ENCODE data around the gene EGLN1. TPM values are rescaled to one million over a fixed set of nuclear protein-coding genes. Genes with fewer than 3 reads are reported as not detected.

The EGLN1 gene
- total RNA-seq, 4 donors from 2014 or later = 36.6 to 48.5 (median 42.2) TPM

DNA sequence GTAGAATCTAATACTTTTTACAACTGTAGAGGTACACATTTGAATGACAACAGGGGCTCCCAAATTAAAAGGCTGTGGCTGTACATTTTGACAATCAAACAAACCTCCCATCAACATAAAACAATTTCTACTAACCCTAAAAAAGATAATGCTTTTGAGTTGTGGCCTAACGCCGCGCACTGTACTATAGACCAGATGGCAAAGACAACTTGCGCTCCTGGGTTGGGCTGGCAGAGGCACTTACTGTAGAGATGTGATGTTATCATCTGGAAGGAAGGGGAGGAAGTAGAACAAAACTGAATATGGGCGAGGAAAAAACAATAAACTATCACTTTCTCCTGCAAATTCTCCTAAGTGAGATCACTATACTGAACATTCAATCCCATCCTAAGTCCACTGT is 57.9 kb downstream of the EGLN1 start:
- TF ChIP-seq, protein P1, sequence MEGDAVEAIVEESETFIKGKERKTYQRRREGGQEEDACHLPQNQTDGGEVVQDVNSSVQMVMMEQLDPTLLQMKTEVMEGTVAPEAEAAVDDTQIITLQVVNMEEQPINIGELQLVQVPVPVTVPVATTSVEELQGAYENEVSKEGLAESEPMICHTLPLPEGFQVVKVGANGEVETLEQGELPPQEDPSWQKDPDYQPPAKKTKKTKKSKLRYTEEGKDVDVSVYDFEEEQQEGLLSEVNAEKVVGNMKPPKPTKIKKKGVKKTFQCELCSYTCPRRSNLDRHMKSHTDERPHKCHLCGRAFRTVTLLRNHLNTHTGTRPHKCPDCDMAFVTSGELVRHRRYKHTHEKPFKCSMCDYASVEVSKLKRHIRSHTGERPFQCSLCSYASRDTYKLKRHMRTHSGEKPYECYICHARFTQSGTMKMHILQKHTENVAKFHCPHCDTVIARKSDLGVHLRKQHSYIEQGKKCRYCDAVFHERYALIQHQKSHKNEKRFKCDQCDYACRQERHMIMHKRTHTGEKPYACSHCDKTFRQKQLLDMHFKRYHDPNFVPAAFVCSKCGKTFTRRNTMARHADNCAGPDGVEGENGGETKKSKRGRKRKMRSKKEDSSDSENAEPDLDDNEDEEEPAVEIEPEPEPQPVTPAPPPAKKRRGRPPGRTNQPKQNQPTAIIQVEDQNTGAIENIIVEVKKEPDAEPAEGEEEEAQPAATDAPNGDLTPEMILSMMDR (IDR thresholded peaks at IDR 0.05) = no peak
- no peak for TF ChIP-seq POLR2A (IDR thresholded peaks at IDR 0.05)
- no peak for DNase-seq
- intact Hi-C loops (cut with DNase I) = no loop called here
- 92 to 93% methylated on average over 5 of the region's 5 CpGs for WGBS, 2 donors
- Histone ChIP-seq H3K9me3 (no peaks in the 10 kb centered on the region), H3K27me3 (no peaks in the 10 kb centered on the region), H3K27ac (no peak overlapping the region), H3K36me3 (no peaks in the 10 kb centered on the region), H3K4me1 (no peaks in the 10 kb centered on the region), H3K4me3 (replicated peaks in 1 of 3) (no peak overlapping the region)

DNA sequence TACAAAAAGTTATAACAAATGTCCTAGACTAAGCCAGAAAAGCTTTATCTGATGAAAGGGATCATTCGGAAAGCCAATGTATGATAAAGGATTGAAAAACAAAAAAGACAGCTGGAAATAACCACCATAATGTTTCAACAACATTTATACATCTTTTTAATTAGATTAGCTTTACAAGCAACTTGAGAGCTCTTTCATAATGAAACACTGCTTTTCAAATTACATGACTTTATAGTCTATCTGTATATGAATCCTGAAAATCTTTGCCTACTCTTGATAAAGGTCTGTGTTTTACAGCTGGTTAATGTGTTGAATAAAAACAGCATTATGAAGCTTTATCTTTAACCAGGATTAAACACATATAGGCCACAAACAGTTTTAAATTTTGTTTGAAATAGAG is 58.5 kb downstream of the EGLN1 start:
- no peak for TF ChIP-seq POLR2A (IDR thresholded peaks at IDR 0.05)
- TF ChIP-seq, protein P1 (IDR thresholded peaks at IDR 0.05) = no peak

DNA sequence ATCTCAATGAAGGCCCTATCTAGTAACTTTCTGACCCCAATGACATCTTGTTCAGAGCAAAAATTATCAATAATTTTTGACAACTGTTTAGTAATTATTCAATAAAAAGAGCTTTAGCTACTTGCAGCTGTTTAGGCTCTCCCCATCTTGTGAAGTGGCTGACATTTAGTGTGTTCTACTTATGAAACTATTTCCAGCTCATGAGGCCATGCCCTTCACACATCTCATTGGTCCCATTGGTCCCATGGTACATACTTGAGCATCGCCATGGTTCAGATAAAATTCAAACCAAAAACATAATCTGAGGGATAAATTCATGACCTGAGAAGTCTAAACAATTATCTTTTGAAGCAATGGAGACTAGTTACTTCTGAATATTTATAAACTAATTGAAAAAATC is 59.8 kb downstream of the EGLN1 start:
- Histone ChIP-seq H3K36me3 (no peaks in the 10 kb centered on the region), H3K4me3 (replicated peaks in 1 of 3) (no peak overlapping the region), H3K27ac (no peak overlapping the region), H3K9me3 (no peaks in the 10 kb centered on the region), H3K27me3 (no peaks in the 10 kb centered on the region), H3K4me1 (peaks cover 0 to 7% of the 10 kb centered on the region in 2 donors)
- intact Hi-C loops (cut with DNase I) = no loop called here
- DNase-seq = no peak
- TF ChIP-seq, protein P1 (IDR thresholded peaks at IDR 0.05) = no peak
- no peak for TF ChIP-seq POLR2A (IDR thresholded peaks at IDR 0.05)
- WGBS, 2 donors = 87 to 90% methylated on average over 1 of the region's 1 CpG

More for the DNA sequence above, 58.5 kb downstream of the EGLN1 start:
- Histone ChIP-seq H3K4me3 (replicated peaks in 1 of 3) (no peak overlapping the region), H3K36me3 (no peaks in the 10 kb centered on the region), H3K4me1 (no peaks in the 10 kb centered on the region), H3K27ac (no peak overlapping the region), H3K9me3 (no peaks in the 10 kb centered on the region), H3K27me3 (no peaks in the 10 kb centered on the region)
- WGBS, 2 donors = 90 to 91% methylated on average over 1 of the region's 1 CpG
- intact Hi-C loops (cut with DNase I) = no loop called here
- DNase-seq = no peak

DNA sequence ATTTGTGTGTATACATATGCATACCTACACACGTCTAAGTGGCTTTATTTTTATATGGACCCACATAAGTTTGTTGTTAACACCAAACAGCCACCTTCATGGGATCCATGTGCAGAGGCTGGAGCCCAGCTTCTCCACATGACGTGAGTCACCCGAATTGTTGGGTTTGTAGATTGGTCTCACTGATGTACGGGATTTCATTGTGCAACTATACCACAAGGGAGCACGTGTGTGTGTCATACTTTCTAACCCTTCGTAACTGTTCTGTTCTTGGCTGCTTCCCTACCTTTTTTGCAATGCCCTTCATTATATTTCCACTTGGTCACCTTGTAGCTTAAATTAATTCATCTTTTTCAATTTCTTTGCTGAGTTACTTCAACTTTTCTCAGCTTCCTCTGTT is 63.0 kb downstream of the EGLN1 start:
- no peaks in the 10 kb centered on the region for H3K27me3 ChIP-seq
- H3K4me1 ChIP-seq = peaks cover 0 to 7% of the 10 kb centered on the region in 2 donors
- no peak overlapping the region for H3K4me3 ChIP-seq (replicated peaks in 1 of 3)
- 84 to 90% methylated on average over 6 of the region's 6 CpGs for WGBS, 2 donors
- H3K27ac ChIP-seq = no peak overlapping the region
- TF ChIP-seq, protein P1 (IDR thresholded peaks at IDR 0.05) = no peak
- TF ChIP-seq POLR2A (IDR thresholded peaks at IDR 0.05) = no peak
- no peaks in the 10 kb centered on the region for H3K9me3 ChIP-seq
- intact Hi-C loops (cut with DNase I) = loop anchor here (5.0 kb wide), 1 partner anchor 243 kb away; no protein-coding TSS in a partner anchor
- DNase-seq = no peak
- no peaks in the 10 kb centered on the region for H3K36me3 ChIP-seq

DNA sequence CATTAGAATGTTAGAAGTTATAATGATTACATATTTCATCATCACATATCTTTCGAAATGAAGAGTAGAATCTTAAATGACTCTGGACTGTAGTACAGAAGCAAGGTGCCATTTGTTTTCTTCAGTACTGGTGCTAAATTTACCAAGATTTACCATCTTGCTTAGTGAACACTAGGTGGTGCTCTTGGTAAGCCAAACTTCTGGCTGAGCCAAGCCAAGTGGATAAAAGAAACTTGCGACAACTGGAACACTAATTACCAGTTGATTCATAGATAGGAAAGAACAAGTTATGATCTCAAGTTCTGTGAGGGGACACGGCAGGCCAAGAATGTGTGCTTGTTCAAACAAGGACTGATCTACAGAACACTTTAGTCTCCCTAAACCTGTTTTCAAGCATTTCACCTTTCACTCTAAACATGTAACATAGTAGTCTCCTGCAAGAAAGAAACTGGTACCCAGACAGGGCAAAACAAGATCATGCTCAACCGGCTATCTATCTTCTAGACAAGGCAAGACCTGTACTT is 64.2 kb downstream of the EGLN1 start:
- 6 to 11% methylated on average over 4 of the region's 4 CpGs for WGBS, 2 donors
- Histone ChIP-seq H3K36me3 (no peaks in the 10 kb centered on the region), H3K4me1 (peaks cover 0 to 7% of the 10 kb centered on the region in 2 donors), H3K9me3 (no peaks in the 10 kb centered on the region), H3K27ac (peak overlapping the region in 1 of 3 donors; percentile 36), H3K27me3 (no peaks in the 10 kb centered on the region), H3K4me3 (replicated peaks in 1 of 3) (no peak overlapping the region)
- TF ChIP-seq, protein P1 (IDR thresholded peaks at IDR 0.05) = peak in 5 of 6 experiments; percentile 23 to 91 (median 80)
- no peak for TF ChIP-seq POLR2A (IDR thresholded peaks at IDR 0.05)
- DNase-seq = peak; percentile 50 to 54
- intact Hi-C loops (cut with DNase I) = loop anchor here (5.0 kb wide), 1 partner anchor 244 kb away; no protein-coding TSS in a partner anchor

Data from thyroid gland (tissue), 4 donors.